Parathyroid adenoma (tissue), 2 donors: Measurements from ENCODE around the gene MT1B.

ENCODE experiments used
- H2AFZ ChIP-seq: fragments of 300-600 bp; sonication (generic); one replicate; pipeline ENCODE4 v1.7.0; 2017; ENCODE audit warnings: antibody characterized with exemption, mild to moderate bottlenecking
- H3K27ac ChIP-seq: fragments of 300-600 bp; sonication (generic); one replicate; pipeline ENCODE4 v1.7.0; 2017
- H3K27me3 ChIP-seq: fragments of 300-600 bp; sonication (generic); one replicate; pipeline ENCODE4 v1.7.0; 2017; ENCODE audit warnings: low read length; ENCODE audit not compliant: control insufficient read depth, insufficient read depth
- H3K36me3 ChIP-seq: fragments of 300-600 bp; sonication (generic); one replicate; pipeline ENCODE4 v1.7.0; 2017; ENCODE audit warnings: low read length; ENCODE audit not compliant: control insufficient read depth, insufficient read depth
- H3K4me1 ChIP-seq: fragments of 300-600 bp; sonication (generic); one replicate; pipeline ENCODE4 v1.7.0; 2017; ENCODE audit warnings: control low read depth
- H3K4me2 ChIP-seq: fragments of 300-600 bp; sonication (generic); one replicate; pipeline ENCODE4 v1.7.0; 2017; ENCODE audit warnings: low read length
- H3K4me3 ChIP-seq: fragments of 300-600 bp; sonication (generic); one replicate; pipeline ENCODE4 v1.7.0; 2017; ENCODE audit warnings: low read depth, low read length
- H3K79me2 ChIP-seq: fragments of 300-600 bp; sonication (generic); one replicate; pipeline ENCODE4 v1.7.0; 2017; ENCODE audit warnings: control low read depth
- H3K9ac ChIP-seq: fragments of 300-600 bp; sonication (generic); one replicate; pipeline ENCODE4 v1.7.0; 2017; ENCODE audit warnings: mild to moderate bottlenecking
- H3K9me3 ChIP-seq: fragments of 300-600 bp; sonication (generic); one replicate; pipeline ENCODE4 v1.7.0; 2017; ENCODE audit warnings: low read length; ENCODE audit not compliant: control insufficient read depth
- CTCF ChIP-seq: fragments of 300-600 bp; sonication (generic); IDR thresholded peaks from one replicate; pipeline ENCODE4 v1.7.0; 2017; ENCODE audit warnings: antibody characterized with exemption, mild to moderate bottlenecking
- donor health status: primary hyperparathyroidism.

The MT1B gene

GRCh38 chr16:56653218-56653617 lies 1.5 kb downstream of the MT1B start:
- no peak overlapping the region for H2AFZ ChIP-seq
- H3K4me2 ChIP-seq: no peak overlapping the region
- H3K36me3 ChIP-seq: no peaks in the 10 kb centered on the region
- no peaks in the 10 kb centered on the region for H3K27me3 ChIP-seq
- no peaks in the 10 kb centered on the region for H3K9me3 ChIP-seq
- TF ChIP-seq CTCF: no peak
- H3K79me2 ChIP-seq: no peaks in the 10 kb centered on the region
- no peak overlapping the region for H3K4me3 ChIP-seq
- no peak overlapping the region for H3K27ac ChIP-seq
- H3K9ac ChIP-seq: no peak overlapping the region
- H3K4me1 ChIP-seq: peaks cover 7% of the 10 kb centered on the region

GRCh38 chr16:56657555-56658326 lies 6.1 kb downstream of the MT1B start, which contains the start of gene MT1F:
TSS of gene MT1F (plus strand) at chr16:56657959. CDS start at chr16:56658059, 100 bp downstream.
- Histone ChIP-seq H3K79me2 (no peaks in the 10 kb centered on the region), H3K27me3 (no peaks in the 10 kb centered on the region), H3K9me3 (no peaks in the 10 kb centered on the region), H3K36me3 (no peaks in the 10 kb centered on the region), H3K27ac (no peak within 1 kb of the TSS), H3K4me1 (peaks cover 8% of the 10 kb centered on the region), H3K4me2 (peak within 1 kb of the TSS; percentile 64), H3K9ac (no peak within 1 kb of the TSS), H2AFZ (peak within 1 kb of the TSS; percentile 85), H3K4me3 (peak within 1 kb of the TSS; percentile 45)
- TF ChIP-seq CTCF: no peak

DNA sequence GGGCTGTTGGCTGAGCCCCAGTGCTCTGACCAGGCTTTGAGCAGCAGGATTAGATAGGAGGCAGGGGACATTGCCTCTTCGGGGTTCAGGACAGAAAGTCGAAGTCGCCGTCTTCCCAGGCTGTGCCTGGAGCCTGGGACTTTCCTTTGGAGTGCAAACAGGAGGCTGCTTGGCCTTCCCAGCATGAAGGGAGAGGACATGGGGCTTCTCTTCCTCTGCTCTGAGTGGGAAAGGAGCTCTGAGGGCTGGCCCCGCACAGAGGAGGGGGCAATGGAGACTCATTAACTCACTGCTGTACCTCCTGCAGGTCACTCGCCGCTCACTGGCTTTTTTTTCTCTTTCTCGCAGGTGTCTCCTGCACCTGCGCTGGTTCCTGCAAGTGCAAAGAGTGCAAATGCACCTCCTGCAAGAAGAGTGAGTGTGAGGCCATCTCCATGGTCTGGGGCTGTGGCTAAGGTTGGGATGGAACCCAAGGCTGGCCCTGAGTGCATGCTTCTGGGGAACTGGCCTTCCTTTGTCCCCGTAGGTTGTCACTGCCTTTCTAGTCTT lies 6.7 kb downstream of the MT1B start:
- no peaks in the 10 kb centered on the region for H3K9me3 ChIP-seq
- TF ChIP-seq CTCF: no peak
- H3K4me2 ChIP-seq: peak overlapping the region; percentile 64
- peak overlapping the region; percentile 45 for H3K4me3 ChIP-seq
- no peaks in the 10 kb centered on the region for H3K36me3 ChIP-seq
- no peaks in the 10 kb centered on the region for H3K79me2 ChIP-seq
- peak overlapping the region; percentile 85 for H2AFZ ChIP-seq
- H3K9ac ChIP-seq: no peak overlapping the region
- H3K27me3 ChIP-seq: no peaks in the 10 kb centered on the region
- H3K4me1 ChIP-seq: peaks cover 8% of the 10 kb centered on the region
- H3K27ac ChIP-seq: no peak overlapping the region

DNA sequence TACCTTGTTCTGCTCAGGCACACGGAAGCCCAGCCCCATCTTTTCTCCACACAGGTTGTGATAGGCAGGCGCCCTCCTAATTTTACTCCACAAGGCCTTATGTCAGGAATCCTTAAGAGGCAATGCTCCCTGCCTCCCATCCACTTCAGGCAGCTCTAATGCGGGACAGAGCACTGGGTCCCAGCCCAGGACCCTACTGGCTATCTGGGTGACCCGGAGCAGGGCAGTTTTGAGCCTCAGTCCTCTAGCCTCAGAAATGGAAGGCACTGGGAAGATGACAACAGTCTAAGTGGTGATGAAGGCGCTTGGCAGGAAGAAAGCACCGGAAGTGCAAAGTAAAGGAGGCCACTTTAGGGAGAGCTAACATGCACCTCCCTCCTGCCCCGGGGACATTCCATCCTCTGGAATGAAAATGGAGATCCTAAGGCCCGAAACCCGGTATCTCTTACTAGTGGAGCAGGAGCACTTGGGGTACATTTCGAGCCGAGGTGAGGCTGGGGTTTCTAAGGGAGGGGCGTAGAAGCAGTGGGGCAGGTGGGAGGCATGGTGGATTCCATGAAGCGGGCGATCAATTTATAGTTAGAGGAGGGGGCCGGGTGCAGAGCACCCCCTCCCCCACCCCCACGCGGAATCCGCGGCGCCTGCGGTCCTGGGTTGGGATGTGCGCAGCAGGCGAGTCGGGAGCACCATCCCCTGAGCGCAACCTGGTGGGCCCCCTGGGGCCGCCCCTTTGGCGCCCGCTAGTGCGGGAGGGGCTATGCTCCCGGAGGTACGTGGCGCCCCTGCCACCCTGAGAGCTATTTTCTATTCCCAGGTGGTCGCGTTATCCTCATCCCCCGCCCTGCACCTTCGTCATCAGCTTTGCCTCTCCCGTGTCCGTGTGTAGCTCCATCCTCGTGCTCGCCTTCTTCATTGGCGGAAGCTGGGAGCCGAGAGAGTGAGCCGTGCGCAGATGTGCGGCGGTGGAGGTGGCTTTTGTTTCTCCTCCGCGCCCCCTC lies 11.0 kb downstream of the MT1B start:
- no peak overlapping the region for H3K27ac ChIP-seq
- no peak overlapping the region for H3K9ac ChIP-seq
- H3K4me2 ChIP-seq: no peak overlapping the region
- H3K36me3 ChIP-seq: no peaks in the 10 kb centered on the region
- peaks cover 2% of the 10 kb centered on the region for H3K27me3 ChIP-seq
- no peak overlapping the region for H3K4me3 ChIP-seq
- H3K4me1 ChIP-seq: peaks cover 5% of the 10 kb centered on the region
- no peaks in the 10 kb centered on the region for H3K9me3 ChIP-seq
- no peaks in the 10 kb centered on the region for H3K79me2 ChIP-seq
- H2AFZ ChIP-seq: no peak overlapping the region
- no peak for TF ChIP-seq CTCF
